ENCODE measurements around the gene PRKCB.
"Not testable (repeated sequence)": the region's sequence is repeated elsewhere in the genome, so short reads cannot be mapped to it uniquely, and the experiment has no call there.

The PRKCB gene

GRCh38 chr16:23898682-23899430 is 63.1 kb downstream of the PRKCB start:
- no peak for TF ChIP-seq ZNF274 (IDR thresholded peaks at IDR 0.05; ENCODE audit: low read depth, low read length)
- H3K4me3 ChIP-seq (ENCODE audit: low read length), result no peak overlapping the region

- no peak for TF ChIP-seq ZNF274 (IDR thresholded peaks at IDR 0.05; ENCODE audit: low read depth, low read length)
These were observed 64.1 kb downstream of the PRKCB start for GRCh38 chr16:23899869-23900268.

GRCh38 chr16:23900480-23901177 is 64.8 kb downstream of the PRKCB start:
- no peak overlapping the region for H3K4me3 ChIP-seq (ENCODE audit: low read length)
- no peak for TF ChIP-seq ZNF274 (IDR thresholded peaks at IDR 0.05; ENCODE audit: low read depth, low read length)

More at GRCh38 chr16:23899869-23900268, 64.1 kb downstream of the PRKCB start:
- no peak overlapping the region for H3K4me3 ChIP-seq (ENCODE audit: low read length)

- TF ChIP-seq ZNF274 (IDR thresholded peaks at IDR 0.05; ENCODE audit: low read depth, low read length), result no peak
These were observed 65.6 kb downstream of the PRKCB start for GRCh38 chr16:23901178-23902033.

GRCh38 chr16:23902034-23902747 is 66.4 kb downstream of the PRKCB start:
- TF ChIP-seq ZNF274 (IDR thresholded peaks at IDR 0.05; ENCODE audit: low read depth, low read length), result no peak
- H3K4me3 ChIP-seq (ENCODE audit: low read length), result no peak overlapping the region

More at GRCh38 chr16:23901178-23902033, 65.6 kb downstream of the PRKCB start:
- no peak overlapping the region for H3K4me3 ChIP-seq (ENCODE audit: low read length)

- no peak overlapping the region for H3K4me3 ChIP-seq (ENCODE audit: low read length)
- no peak for TF ChIP-seq ZNF274 (IDR thresholded peaks at IDR 0.05; ENCODE audit: low read depth, low read length)
These were observed 67.1 kb downstream of the PRKCB start for GRCh38 chr16:23902748-23903414.

GRCh38 chr16:23905027-23905426 is 69.2 kb downstream of the PRKCB start:
- TF ChIP-seq ZNF274 (IDR thresholded peaks at IDR 0.05; ENCODE audit: low read depth, low read length), result no peak

GRCh38 chr16:23907457-23907902 is 71.7 kb downstream of the PRKCB start:
- no peak for TF ChIP-seq ZNF274 (IDR thresholded peaks at IDR 0.05; ENCODE audit: low read depth, low read length)
- H3K4me3 ChIP-seq (ENCODE audit: low read length), result no peak overlapping the region

More at GRCh38 chr16:23905027-23905426, 69.2 kb downstream of the PRKCB start:
- no peak overlapping the region for H3K4me3 ChIP-seq (ENCODE audit: low read length)

GRCh38 chr16:23907903-23908302 is 72.1 kb downstream of the PRKCB start:
- no peak overlapping the region for H3K4me3 ChIP-seq (ENCODE audit: low read length)
- no peak for TF ChIP-seq ZNF274 (IDR thresholded peaks at IDR 0.05; ENCODE audit: low read depth, low read length)

- TF ChIP-seq ZNF274 (IDR thresholded peaks at IDR 0.05; ENCODE audit: low read depth, low read length), result no peak
These were observed 73.0 kb downstream of the PRKCB start for GRCh38 chr16:23908790-23909189.

GRCh38 chr16:23909792-23910418 is 74.1 kb downstream of the PRKCB start:
- no peak for TF ChIP-seq ZNF274 (IDR thresholded peaks at IDR 0.05; ENCODE audit: low read depth, low read length)
- H3K4me3 ChIP-seq (ENCODE audit: low read length), result no peak overlapping the region

More at GRCh38 chr16:23908790-23909189, 73.0 kb downstream of the PRKCB start:
- H3K4me3 ChIP-seq (ENCODE audit: low read length), result no peak overlapping the region

- no peak overlapping the region for H3K4me3 ChIP-seq (ENCODE audit: low read length)
- no peak for TF ChIP-seq ZNF274 (IDR thresholded peaks at IDR 0.05; ENCODE audit: low read depth, low read length)
These were observed 79.3 kb downstream of the PRKCB start for GRCh38 chr16:23914946-23915530.

GRCh38 chr16:23916552-23916951 is 80.8 kb downstream of the PRKCB start:
- not testable (repeated sequence) for H3K4me3 ChIP-seq (ENCODE audit: low read length)

All from GM08714 (cell line).